WTC11 (cell line): Measurements from ENCODE around the gene SBF2. TPM values are rescaled to one million over a fixed set of nuclear protein-coding genes. Genes with fewer than 3 reads are reported as not detected.
A peak's percentile ranks its signal among the peaks of the same experiment; 100 is the strongest.

Experiments
- ATAC-seq: fragments of 200-7000 bp; cut with Tn5 transposase; 2 replicates; pipeline ENCODE4 v1.10.0; 2021; ENCODE audit warnings: mild to moderate bottlenecking, moderate library complexity
- CTCF ChIA-PET: fragments of 300-600 bp; sonication (Branson Sonifier 250); formaldehyde crosslinking; loops from one replicate; lab custom pipeline; 2021; ENCODE audit warnings: antibody characterized with exemption; lab: Charles Lee
- POLR2A ChIA-PET: fragments of 350-600 bp; sonication (Branson Sonifier 250); formaldehyde crosslinking; loops from one replicate; lab custom pipeline; 2021; ENCODE audit warnings: antibody characterized with exemption; lab: Charles Lee
- DNase-seq: peaks from one replicate; pipeline ENCODE4 v3.0.0; 2021; ENCODE audit warnings: low spot score
- H3K27ac Mint-ChIP-seq: 2 replicates; pipeline ENCODE4 v1.8.0; 2021; ENCODE audit warnings: mixed read lengths
- H3K27me3 Mint-ChIP-seq: 2 replicates; pipeline ENCODE4 v1.8.0; 2021; ENCODE audit warnings: low read depth, mild to moderate bottlenecking, moderate library complexity, mixed read lengths
- H3K36me3 Mint-ChIP-seq: 2 replicates; pipeline ENCODE4 v1.8.0; 2021; ENCODE audit warnings: mixed read lengths
- H3K4me1 Mint-ChIP-seq: 2 replicates; pipeline ENCODE4 v1.8.0; 2022; ENCODE audit warnings: mixed read lengths
- H3K4me3 Mint-ChIP-seq: 2 replicates; pipeline ENCODE4 v1.8.0; 2021; ENCODE audit warnings: mild to moderate bottlenecking, moderate library complexity, mixed read lengths
- H3K9me3 Mint-ChIP-seq: 2 replicates; pipeline ENCODE4 v1.8.0; 2021; ENCODE audit warnings: mixed read lengths
- ATF3 ChIP-seq: sonication (generic); formaldehyde crosslinking; conservative IDR thresholded peaks from 2 replicates; pipeline ENCODE4 v1.8.1; 2022; ENCODE audit warnings: mild to moderate bottlenecking, missing genetic modification reagents
- CREM ChIP-seq: sonication (generic); formaldehyde crosslinking; IDR thresholded peaks from 2 replicates; pipeline ENCODE4 v1.8.1; 2022; ENCODE audit warnings: mild to moderate bottlenecking, missing genetic modification reagents, moderate library complexity
- CTCF ChIP-seq: fragments of 200-600 bp; IDR thresholded peaks from 2 replicates; pipeline ENCODE4 v1.8.0; 2022; ENCODE audit warnings: antibody characterized with exemption
- FOXJ3 ChIP-seq: sonication (generic); formaldehyde crosslinking; IDR thresholded peaks from 2 replicates; pipeline ENCODE4 v1.9.0; 2021; ENCODE audit warnings: missing genetic modification reagents, mild to moderate bottlenecking, borderline replicate concordance
- KAT7 ChIP-seq: sonication (generic); formaldehyde crosslinking; IDR thresholded peaks from 2 replicates; pipeline ENCODE4 v1.8.1; 2023; ENCODE audit warnings: missing genetic modification reagents, mild to moderate bottlenecking, borderline replicate concordance
- MYBL2 ChIP-seq: sonication (generic); formaldehyde crosslinking; IDR thresholded peaks from 2 replicates; pipeline ENCODE4 v1.8.1; 2023; ENCODE audit warnings: mild to moderate bottlenecking, moderate library complexity, missing genetic modification reagents
- ZNF317 ChIP-seq: sonication (generic); formaldehyde crosslinking; IDR thresholded peaks from 2 replicates; pipeline ENCODE4 v1.8.1; 2023; ENCODE audit warnings: low read depth, mild to moderate bottlenecking, moderate library complexity, missing genetic modification reagents, borderline replicate concordance
- ZNF423 ChIP-seq: fragments of 250-450 bp; sonication (Bioruptor Pico); IDR thresholded peaks from 2 replicates; pipeline ENCODE4 v2.1.2; 2022; ENCODE audit warnings: mild to moderate bottlenecking, moderate library complexity
- total RNA-seq: library from RNA; stranded (reverse); gene quantifications from 3 replicates; pipeline ENCODE4 v1.2.3, GENCODE V29; 2021
- TF ChIP-seq, protein P1 (sequence below): sonication (generic); formaldehyde crosslinking; IDR thresholded peaks from 2 replicates; pipeline ENCODE4 v1.8.0; 2023; ENCODE audit warnings: mild to moderate bottlenecking, missing genetic modification reagents
- TF ChIP-seq, protein P2 (sequence below): sonication (generic); formaldehyde crosslinking; IDR thresholded peaks from 2 replicates; pipeline ENCODE4 v1.8.0; 2022; ENCODE audit warnings: mild to moderate bottlenecking, missing genetic modification reagents
- TF ChIP-seq, protein P3 (sequence below): sonication (generic); formaldehyde crosslinking; IDR thresholded peaks from 2 replicates; pipeline ENCODE4 v1.8.1; 2022; ENCODE audit warnings: low read depth, mild to moderate bottlenecking, moderate library complexity, missing genetic modification reagents, borderline replicate concordance
- TF ChIP-seq, protein P4 (sequence below): fragments of 250-450 bp; sonication (Bioruptor Pico); IDR thresholded peaks from 2 replicates; pipeline ENCODE4 v1.9.0; 2021; ENCODE audit warnings: mild to moderate bottlenecking, borderline replicate concordance
- TF ChIP-seq, protein P5 (sequence below): sonication (generic); formaldehyde crosslinking; IDR thresholded peaks from 2 replicates; pipeline ENCODE4 v1.8.0; 2022; ENCODE audit warnings: mild to moderate bottlenecking, missing genetic modification reagents

Gene SBF2
- total RNA-seq, 1 experiment from 2014 or later, result 47.6 TPM

- TF ChIP-seq CREM, result no peak
These were observed 213.9 kb downstream of the SBF2 start (continued) for GRCh38 chr11:10080138-10080537.

DNA sequence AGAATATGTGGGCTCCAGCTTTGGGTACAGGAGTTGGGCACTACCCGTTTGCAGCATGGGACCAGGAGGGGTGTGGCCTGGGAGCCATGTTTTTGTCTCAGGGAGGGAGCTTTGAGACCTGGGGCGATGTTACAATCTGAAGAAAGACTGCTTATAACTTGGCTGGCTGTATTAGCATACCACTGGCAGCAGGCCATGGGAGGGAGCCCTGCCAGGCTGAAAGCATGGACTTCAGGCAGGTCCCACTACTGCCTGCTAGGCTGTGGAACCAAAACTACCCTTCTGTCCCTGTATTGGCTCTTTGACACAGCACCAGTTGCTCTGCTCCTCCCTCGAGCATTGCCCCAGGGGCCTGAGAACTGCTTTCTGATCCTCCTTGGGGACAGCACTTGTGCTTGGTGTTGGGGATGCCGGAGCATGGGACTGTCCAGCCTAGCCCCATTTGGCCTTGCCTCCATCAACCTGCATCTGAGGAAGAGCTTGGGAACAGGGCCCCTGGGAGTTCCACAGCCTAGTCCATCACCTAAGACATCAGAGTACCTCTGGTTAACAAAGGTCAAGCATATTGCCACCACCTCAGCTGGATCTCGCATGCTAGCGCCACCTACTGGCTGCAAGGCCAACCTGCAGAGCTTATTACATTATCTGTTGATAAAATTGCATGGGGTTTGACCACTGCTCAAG lies 217.4 kb downstream of the SBF2 start:
- ATAC-seq, result peak; percentile 95
- H3K27me3 Mint-ChIP-seq, result no peaks in the 10 kb centered on the region
- peaks cover 31% of the 10 kb centered on the region for H3K9me3 Mint-ChIP-seq
- no peak overlapping the region for H3K4me3 Mint-ChIP-seq
- peak overlapping the region; percentile 27; the same call in 1 of the 2 replicates for H3K27ac Mint-ChIP-seq
- H3K36me3 Mint-ChIP-seq, result peaks cover 29% of the 10 kb centered on the region
- peaks cover 11% of the 10 kb centered on the region for H3K4me1 Mint-ChIP-seq
- peak; percentile 77 for DNase-seq
- TF ChIP-seq CTCF (peak; percentile 89), MYBL2 (CRISPR knock-in tag) (0 out of 2 replicates have a peak, but pooled peaks have one; percentile 17), KAT7 (no peak)
- TF ChIP-seq, all 79 proteins: peak for 2
- ChIA-PET POLR2A (interaction anchor here (1.1 kb wide), 1 partner anchor 93 kb away, joined by 4 read pairs; no protein-coding TSS in a partner anchor), CTCF (interaction anchor here (0.5 to 2.2 kb wide), 39 partner anchors 9 to 318 kb away, joined by 3 to 12 read pairs (median 4); no protein-coding TSS in a partner anchor)

- peaks cover 28% of the 10 kb centered on the region for H3K9me3 Mint-ChIP-seq
- H3K36me3 Mint-ChIP-seq, result peaks cover 28% of the 10 kb centered on the region
- ChIA-PET CTCF (no interaction called here), POLR2A (no interaction called here)
- H3K4me1 Mint-ChIP-seq, result peaks cover 11% of the 10 kb centered on the region
- no peak overlapping the region for H3K4me3 Mint-ChIP-seq
- no peak for DNase-seq
- TF ChIP-seq MYBL2 (CRISPR knock-in tag), result no peak
- TF ChIP-seq, protein P1, sequence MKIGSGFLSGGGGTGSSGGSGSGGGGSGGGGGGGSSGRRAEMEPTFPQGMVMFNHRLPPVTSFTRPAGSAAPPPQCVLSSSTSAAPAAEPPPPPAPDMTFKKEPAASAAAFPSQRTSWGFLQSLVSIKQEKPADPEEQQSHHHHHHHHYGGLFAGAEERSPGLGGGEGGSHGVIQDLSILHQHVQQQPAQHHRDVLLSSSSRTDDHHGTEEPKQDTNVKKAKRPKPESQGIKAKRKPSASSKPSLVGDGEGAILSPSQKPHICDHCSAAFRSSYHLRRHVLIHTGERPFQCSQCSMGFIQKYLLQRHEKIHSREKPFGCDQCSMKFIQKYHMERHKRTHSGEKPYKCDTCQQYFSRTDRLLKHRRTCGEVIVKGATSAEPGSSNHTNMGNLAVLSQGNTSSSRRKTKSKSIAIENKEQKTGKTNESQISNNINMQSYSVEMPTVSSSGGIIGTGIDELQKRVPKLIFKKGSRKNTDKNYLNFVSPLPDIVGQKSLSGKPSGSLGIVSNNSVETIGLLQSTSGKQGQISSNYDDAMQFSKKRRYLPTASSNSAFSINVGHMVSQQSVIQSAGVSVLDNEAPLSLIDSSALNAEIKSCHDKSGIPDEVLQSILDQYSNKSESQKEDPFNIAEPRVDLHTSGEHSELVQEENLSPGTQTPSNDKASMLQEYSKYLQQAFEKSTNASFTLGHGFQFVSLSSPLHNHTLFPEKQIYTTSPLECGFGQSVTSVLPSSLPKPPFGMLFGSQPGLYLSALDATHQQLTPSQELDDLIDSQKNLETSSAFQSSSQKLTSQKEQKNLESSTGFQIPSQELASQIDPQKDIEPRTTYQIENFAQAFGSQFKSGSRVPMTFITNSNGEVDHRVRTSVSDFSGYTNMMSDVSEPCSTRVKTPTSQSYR, result no peak
- TF ChIP-seq, protein P2, sequence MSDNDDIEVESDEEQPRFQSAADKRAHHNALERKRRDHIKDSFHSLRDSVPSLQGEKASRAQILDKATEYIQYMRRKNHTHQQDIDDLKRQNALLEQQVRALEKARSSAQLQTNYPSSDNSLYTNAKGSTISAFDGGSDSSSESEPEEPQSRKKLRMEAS (CRISPR knock-in tag), result no peak
- TF ChIP-seq ATF3, result no peak
- no peak for TF ChIP-seq FOXJ3
- TF ChIP-seq, protein P3, sequence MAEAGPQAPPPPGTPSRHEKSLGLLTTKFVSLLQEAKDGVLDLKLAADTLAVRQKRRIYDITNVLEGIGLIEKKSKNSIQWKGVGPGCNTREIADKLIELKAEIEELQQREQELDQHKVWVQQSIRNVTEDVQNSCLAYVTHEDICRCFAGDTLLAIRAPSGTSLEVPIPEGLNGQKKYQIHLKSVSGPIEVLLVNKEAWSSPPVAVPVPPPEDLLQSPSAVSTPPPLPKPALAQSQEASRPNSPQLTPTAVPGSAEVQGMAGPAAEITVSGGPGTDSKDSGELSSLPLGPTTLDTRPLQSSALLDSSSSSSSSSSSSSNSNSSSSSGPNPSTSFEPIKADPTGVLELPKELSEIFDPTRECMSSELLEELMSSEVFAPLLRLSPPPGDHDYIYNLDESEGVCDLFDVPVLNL (CRISPR knock-in tag), result no peak
- TF ChIP-seq ZNF317 (CRISPR knock-in tag), result no peak
- TF ChIP-seq, protein P4, sequence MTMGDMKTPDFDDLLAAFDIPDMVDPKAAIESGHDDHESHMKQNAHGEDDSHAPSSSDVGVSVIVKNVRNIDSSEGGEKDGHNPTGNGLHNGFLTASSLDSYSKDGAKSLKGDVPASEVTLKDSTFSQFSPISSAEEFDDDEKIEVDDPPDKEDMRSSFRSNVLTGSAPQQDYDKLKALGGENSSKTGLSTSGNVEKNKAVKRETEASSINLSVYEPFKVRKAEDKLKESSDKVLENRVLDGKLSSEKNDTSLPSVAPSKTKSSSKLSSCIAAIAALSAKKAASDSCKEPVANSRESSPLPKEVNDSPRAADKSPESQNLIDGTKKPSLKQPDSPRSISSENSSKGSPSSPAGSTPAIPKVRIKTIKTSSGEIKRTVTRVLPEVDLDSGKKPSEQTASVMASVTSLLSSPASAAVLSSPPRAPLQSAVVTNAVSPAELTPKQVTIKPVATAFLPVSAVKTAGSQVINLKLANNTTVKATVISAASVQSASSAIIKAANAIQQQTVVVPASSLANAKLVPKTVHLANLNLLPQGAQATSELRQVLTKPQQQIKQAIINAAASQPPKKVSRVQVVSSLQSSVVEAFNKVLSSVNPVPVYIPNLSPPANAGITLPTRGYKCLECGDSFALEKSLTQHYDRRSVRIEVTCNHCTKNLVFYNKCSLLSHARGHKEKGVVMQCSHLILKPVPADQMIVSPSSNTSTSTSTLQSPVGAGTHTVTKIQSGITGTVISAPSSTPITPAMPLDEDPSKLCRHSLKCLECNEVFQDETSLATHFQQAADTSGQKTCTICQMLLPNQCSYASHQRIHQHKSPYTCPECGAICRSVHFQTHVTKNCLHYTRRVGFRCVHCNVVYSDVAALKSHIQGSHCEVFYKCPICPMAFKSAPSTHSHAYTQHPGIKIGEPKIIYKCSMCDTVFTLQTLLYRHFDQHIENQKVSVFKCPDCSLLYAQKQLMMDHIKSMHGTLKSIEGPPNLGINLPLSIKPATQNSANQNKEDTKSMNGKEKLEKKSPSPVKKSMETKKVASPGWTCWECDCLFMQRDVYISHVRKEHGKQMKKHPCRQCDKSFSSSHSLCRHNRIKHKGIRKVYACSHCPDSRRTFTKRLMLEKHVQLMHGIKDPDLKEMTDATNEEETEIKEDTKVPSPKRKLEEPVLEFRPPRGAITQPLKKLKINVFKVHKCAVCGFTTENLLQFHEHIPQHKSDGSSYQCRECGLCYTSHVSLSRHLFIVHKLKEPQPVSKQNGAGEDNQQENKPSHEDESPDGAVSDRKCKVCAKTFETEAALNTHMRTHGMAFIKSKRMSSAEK (CRISPR knock-in tag), result no peak
- TF ChIP-seq, protein P5, sequence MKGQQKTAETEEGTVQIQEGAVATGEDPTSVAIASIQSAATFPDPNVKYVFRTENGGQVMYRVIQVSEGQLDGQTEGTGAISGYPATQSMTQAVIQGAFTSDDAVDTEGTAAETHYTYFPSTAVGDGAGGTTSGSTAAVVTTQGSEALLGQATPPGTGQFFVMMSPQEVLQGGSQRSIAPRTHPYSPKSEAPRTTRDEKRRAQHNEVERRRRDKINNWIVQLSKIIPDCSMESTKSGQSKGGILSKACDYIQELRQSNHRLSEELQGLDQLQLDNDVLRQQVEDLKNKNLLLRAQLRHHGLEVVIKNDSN (CRISPR knock-in tag), result no peak
- no peak for TF ChIP-seq ZNF423
- ATAC-seq, result no peak
- H3K27me3 Mint-ChIP-seq, result no peaks in the 10 kb centered on the region
- H3K27ac Mint-ChIP-seq, result no peak overlapping the region
These were observed 218.9 kb downstream of the SBF2 start for GRCh38 chr11:10075141-10075540.
